Activated T-helper 1 cell treated with Interleukin-2 at 50 U/mL for 16 hours (primary cell): ENCODE data around the gene C5orf15.
A peak's percentile ranks its signal among the peaks of the same experiment; 100 is the strongest.

Experiments used
- DNase-seq: peaks from one replicate; pipeline ENCODE4 v3.0.0-alpha.2; 2020; ENCODE audit warnings: low read depth

The C5orf15 gene

GRCh38 chr5:133968204-133968980, at the start of gene C5orf15:
Gene C5orf15 (minus strand): TSS chr5:133968625. CDS start chr5:133968584, 41 bp downstream.
- peak; percentile 81 for DNase-seq

GRCh38 chr5:134008266-134008749, 39.9 kb upstream of the C5orf15 start:
- no peak for DNase-seq

DNA sequence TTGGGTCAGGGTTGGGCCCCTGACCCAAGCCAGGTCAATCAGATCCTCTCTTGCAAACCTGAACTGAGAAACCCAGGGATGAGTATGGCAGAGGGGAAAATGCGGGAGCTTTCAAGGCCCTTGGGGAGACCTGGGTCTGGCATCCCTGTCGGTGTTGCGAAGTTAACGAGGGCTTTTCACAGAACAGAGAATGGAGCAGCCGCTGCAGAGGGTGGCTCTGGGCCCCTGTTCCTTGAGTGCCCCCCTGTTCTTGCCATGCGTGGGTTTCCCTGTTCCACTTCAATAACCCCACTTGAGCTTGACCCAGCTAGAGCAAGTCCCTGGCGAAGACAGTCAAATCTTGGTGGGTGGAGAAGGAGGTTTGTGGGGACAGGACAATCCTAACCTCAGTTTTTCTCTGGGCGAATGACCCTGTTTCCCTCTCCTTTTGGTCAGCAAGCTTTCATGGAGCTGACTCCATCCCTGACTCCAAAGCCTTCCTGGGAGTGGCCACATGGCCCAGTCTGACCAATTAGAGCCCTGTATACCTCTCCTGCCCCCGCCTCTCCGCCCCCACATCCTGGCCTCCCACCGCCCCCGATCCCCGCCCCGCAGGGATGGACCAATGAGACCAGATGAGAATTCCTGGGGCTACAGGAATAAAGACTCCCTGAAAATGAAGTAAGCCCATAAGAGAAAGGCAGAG, 39.3 kb upstream of the C5orf15 start:
- no peak for DNase-seq

DNA sequence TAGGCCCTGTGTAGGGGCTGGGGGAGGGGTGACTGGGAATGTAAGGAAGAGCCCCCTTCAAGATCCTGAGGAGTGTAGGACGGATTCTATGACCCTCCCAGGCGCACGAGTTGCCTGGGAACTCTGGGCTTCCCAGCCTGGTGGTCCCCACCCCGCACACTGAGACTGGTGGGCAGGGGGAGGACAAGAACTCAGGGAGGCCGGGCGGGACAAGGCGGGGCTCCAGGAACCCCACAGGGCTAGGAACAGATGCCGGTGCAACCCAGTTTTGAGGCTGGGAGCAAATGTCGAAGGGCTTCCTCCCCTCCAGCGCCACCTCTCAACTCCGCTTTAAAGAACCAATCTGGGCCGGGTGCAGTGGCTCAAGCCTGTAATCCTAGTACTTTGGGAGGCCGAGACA, 37.7 kb upstream of the C5orf15 start:
- DNase-seq, result no peak

DNA sequence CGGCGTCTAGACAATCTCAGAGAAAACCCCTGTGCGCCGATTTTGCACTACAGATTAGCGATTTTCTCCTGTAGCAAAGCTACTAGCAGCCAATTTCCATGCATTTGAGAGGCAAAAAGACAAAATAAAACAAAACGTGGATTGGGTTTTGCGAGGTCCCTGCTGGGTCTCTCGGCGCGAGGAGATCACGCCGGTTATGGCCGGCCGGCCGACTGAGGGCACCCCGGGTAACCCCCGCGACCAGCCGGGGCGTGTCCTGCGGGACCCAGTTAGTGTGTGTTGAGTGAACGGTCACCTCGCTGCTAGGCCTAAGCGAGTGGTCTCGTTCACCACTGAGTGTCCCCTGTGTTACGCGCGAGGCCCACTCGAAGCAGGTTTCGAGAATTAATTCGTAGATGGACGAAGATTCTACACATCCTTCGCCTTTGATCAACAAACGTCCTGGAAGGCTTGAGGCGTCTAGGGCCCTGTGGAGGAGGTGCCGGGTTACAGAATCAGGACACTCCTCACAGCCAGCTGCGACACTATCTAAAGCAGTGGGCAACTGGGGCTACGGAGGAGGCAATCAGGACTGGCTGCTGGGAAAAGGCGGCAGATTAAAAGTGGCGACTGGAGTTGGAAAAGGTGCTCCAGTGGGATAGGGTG, 37.1 kb upstream of the C5orf15 start:
- DNase-seq, result no peak

GRCh38 chr5:134004626-134005416, 36.4 kb upstream of the C5orf15 start, which contains the start of gene VDAC1:
Gene VDAC1 (minus strand): TSS chr5:134004975. CDS start chr5:133993012, 11,963 bp downstream.
- peak; percentile 74 for DNase-seq

- peak; percentile 16 for DNase-seq
Observed at GRCh38 chr5:134003817-134004625, 35.6 kb upstream of the C5orf15 start.

DNA sequence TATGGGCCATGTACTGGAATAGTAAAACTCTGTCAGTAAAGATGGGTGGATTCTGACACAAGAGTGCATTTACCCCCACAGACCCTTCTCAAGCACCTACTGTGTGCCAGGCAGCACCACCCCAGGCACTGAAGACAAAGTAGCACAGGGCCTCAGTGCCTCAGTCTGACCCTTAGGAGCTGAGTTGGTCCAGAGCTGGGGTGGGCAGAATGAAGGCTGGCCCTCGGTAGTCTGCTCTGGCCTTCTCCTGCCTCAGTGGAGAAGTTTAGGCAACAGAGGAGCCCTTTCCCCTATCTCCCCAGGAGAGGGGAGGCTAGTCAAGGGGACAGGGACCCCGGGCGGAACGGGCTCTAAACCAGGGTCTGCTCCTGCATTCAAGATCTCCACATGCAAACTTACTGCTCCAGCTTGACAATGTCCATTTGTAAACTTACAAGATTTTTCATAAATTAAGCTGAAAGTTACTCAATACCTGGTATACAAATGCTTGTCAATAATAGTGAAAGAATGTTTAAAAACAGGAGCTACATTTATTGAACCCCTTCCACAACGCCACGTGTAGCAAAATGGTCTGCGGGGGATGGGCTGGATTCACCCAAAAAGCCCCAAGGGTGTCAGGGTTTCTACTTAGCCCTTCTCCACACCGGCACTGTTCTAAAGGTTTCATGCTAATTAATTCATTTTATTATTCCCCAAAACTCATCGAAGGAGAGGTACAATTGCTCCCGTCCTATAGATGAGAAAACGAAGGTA, 34.8 kb upstream of the C5orf15 start:
- no peak for DNase-seq

DNA sequence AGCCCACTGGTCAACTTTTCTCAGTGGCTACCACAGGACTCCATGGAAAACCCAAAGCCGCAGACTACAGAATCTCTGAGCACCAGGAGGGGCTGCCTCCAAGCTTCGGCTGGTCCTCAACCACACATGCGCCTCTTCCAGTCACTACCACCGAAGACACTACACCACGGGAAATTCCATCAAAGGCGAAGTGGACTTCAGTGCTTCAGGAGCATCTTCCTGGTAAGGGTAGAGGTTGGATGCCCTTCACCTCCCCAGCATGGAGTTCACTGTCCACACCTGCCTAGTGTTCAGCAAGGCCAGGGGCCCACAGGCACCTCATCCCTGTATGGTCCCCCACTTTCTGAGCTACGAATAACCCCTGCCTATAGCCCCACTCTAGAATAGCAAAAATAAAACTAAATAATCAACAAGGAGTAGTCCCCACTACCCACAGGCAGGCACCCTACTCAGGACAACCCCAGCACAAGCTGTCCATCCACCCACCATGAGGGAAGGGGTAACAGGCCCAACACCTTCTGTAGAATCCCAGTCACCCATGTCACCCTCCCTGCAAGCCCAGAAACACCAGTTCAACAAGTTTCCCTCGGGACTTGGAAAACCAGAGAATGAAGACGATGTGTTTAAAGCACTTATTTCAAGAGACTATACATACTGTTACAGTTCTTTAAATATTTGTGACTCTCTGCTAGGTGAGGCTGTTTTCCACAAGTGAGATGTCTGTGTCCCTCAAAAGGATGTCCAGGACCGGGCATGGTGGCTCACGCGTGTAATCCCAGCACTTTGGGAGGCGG, 33.7 kb upstream of the C5orf15 start:
- no peak for DNase-seq

- DNase-seq, result no peak
Observed at GRCh38 chr5:134000696-134001453, 32.5 kb upstream of the C5orf15 start.

GRCh38 chr5:134000091-134000511, 31.7 kb upstream of the C5orf15 start:
- DNase-seq, result no peak

DNA sequence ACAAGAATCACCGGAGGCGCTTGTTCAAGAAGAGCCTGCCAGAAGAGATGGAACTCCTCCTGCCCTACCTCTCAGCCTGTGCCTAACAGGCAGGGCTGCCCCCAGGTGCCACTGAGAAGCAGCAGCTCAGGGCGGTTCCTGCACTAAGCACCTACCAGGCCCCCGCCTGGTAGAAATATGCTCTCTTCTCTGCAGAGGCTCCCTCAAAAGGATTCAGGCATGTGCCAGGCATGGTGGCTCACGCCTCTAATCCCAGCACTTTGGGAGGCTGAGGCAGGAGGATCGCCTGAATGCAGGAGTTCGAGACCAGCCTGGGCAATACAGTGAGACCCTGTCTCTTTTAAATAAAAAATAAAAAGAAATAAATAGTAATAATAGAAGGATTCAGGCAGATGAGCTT, 30.4 kb upstream of the C5orf15 start:
- no peak for DNase-seq

GRCh38 chr5:133998042-133998441, 29.6 kb upstream of the C5orf15 start:
- DNase-seq, result no peak

- DNase-seq, result no peak
Observed at GRCh38 chr5:133996683-133997252, 28.3 kb upstream of the C5orf15 start.

DNA sequence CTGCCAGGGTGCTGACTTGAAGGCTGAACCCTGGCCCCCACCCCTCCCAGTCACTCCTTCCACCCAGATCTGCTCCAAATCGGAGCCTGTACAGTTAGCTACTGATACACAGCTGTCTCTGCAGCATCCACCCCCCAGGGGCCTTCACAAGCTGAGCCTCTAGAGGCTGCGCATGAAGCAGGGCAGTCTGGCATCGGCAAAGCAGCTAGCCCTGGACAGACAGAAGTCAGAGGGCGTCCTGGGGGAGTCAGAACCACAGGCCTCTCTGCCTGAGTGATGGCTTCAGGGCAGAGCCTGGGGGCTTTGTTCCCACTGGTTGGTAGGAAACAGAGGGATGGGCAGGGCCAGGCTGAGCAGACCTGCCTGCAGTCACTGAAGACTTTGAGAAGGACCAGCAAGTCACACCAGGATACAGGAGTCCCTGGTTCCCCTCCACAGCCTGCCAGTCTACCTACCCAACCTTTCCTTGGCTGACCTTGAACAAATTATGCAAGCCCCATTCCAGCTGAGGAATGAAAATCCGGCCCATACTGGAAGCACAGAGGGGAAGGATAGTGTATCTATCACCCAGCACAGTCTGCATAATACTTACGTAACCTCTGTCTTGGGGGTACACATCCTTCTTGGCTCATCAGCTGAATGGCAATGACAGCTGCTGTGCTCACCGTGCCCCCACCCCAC, 27.6 kb upstream of the C5orf15 start:
- DNase-seq, result no peak

DNA sequence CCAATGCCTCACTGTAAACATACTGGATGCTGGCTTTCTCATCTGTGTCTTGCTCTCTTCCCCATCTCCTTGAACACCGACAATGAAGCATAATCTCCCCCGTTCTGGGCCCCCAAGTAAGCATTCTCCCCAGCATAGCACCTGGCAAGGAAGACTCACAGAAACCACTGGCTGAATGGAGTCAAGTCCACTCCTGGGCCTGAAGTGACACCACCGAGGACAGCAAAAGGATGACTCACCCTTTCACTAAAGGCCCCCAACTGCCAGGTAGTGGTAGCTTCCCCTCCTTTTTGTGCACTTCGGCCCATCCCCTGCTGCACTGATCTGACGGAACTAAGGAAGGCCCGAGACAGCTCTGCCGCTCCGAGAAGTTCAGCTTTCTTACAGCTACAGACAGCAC, 26.9 kb upstream of the C5orf15 start:
- no peak for DNase-seq

GRCh38 chr5:133994990-133995333, 26.5 kb upstream of the C5orf15 start:
- no peak for DNase-seq
